ENCODE results near the gene CT45A7. TPM values are rescaled to one million over a fixed set of nuclear protein-coding genes. Genes with fewer than 3 reads are reported as not detected.
"Not testable (repeated sequence)": the region's sequence is repeated elsewhere in the genome, so short reads cannot be mapped to it uniquely, and the experiment has no call there.

CT45A7 gene
- total RNA-seq (ENCODE audit: low replicate concordance): not detected in 2 replicates

- not testable (repeated sequence) for DNase-seq (ENCODE audit: low read depth); H3K4me3 ChIP-seq (ENCODE audit: low read depth, low read length)
These were observed at the start of gene CT45A7 for GRCh38 chrX:135837180-135837579. Gene CT45A7, minus strand, starts transcription at chrX:135837280. Its CDS starts 3,747 bp downstream, at chrX:135833533.

- DNase-seq (ENCODE audit: low read depth); H3K4me3 ChIP-seq (ENCODE audit: low read depth, low read length): not testable (repeated sequence)
These were observed 45.7 kb upstream of the CT45A7 start for GRCh38 chrX:135882741-135883140.

GRCh38 chrX:135871712-135872111 lies 34.6 kb upstream of the CT45A7 start, which contains the start of gene CT45A9:
Gene CT45A9, minus strand, starts transcription at chrX:135871812. Its CDS starts 3,751 bp downstream, at chrX:135868061.
- DNase-seq (ENCODE audit: low read depth); H3K4me3 ChIP-seq (ENCODE audit: low read depth, low read length): not testable (repeated sequence)

GRCh38 chrX:135854438-135854837 lies 17.4 kb upstream of the CT45A7 start, which contains the start of gene CT45A8:
Gene CT45A8, minus strand, starts transcription at chrX:135854538. Its CDS starts 3,755 bp downstream, at chrX:135850783.
- H3K4me3 ChIP-seq (ENCODE audit: low read depth, low read length); DNase-seq (ENCODE audit: low read depth): not testable (repeated sequence)

- not testable (repeated sequence) for H3K4me3 ChIP-seq (ENCODE audit: low read depth, low read length); DNase-seq (ENCODE audit: low read depth)
These were observed 17.2 kb downstream of the CT45A7 start, which contains the start of gene CT45A2 for GRCh38 chrX:135819912-135820311. Gene CT45A2, minus strand, starts transcription at chrX:135820012. Its CDS starts 3,747 bp downstream, at chrX:135816265.

GRCh38 chrX:135802687-135803086 lies 34.4 kb downstream of the CT45A7 start, which contains the start of gene CT45A6:
Gene CT45A6, minus strand, starts transcription at chrX:135802787. Its CDS starts 3,794 bp downstream, at chrX:135798993.
- not testable (repeated sequence) for H3K4me3 ChIP-seq (ENCODE audit: low read depth, low read length)

GRCh38 chrX:135785403-135785802 lies 51.7 kb downstream of the CT45A7 start, which contains the start of gene CT45A5:
Gene CT45A5, minus strand, starts transcription at chrX:135785503. Its CDS starts 3,774 bp downstream, at chrX:135781729.
- not testable (repeated sequence) for H3K4me3 ChIP-seq (ENCODE audit: low read depth, low read length); DNase-seq (ENCODE audit: low read depth)

More at GRCh38 chrX:135802687-135803086, 34.4 kb downstream of the CT45A7 start, which contains the start of gene CT45A6:
- DNase-seq (ENCODE audit: low read depth): not testable (repeated sequence)

Other genes starting within 250 kb of the CT45A7 start
- gene CT45A1, start 123.6 kb downstream of the CT45A7 start, total RNA-seq (ENCODE audit: low replicate concordance): not detected in 2 replicates
- not detected in 2 replicates for gene CT45A3, start 69.1 kb downstream of the CT45A7 start, total RNA-seq (ENCODE audit: low replicate concordance)
- not detected in 2 replicates for gene CT45A5, start 51.8 kb downstream of the CT45A7 start, total RNA-seq (ENCODE audit: low replicate concordance)
- gene CT45A6, start 34.5 kb downstream of the CT45A7 start, total RNA-seq (ENCODE audit: low replicate concordance): not detected in 2 replicates
- not detected in 2 replicates for gene CT45A2, start 17.3 kb downstream of the CT45A7 start, total RNA-seq (ENCODE audit: low replicate concordance)
- gene CT45A8, start 17.3 kb upstream of the CT45A7 start, total RNA-seq (ENCODE audit: low replicate concordance): not detected in 2 replicates
- not detected in 2 replicates for gene CT45A9, start 34.5 kb upstream of the CT45A7 start, total RNA-seq (ENCODE audit: low replicate concordance)
- gene CT45A10, start 56.2 kb upstream of the CT45A7 start, total RNA-seq (ENCODE audit: low replicate concordance): not detected in 2 replicates
- gene SAGE1, start 56.4 kb upstream of the CT45A7 start, total RNA-seq (ENCODE audit: low replicate concordance): not detected in 2 replicates
- gene MMGT1, start 136.7 kb upstream of the CT45A7 start, total RNA-seq (ENCODE audit: low replicate concordance): 15.5 and 40.2 TPM in 2 replicates
- gene SLC9A6, start 148.2 kb upstream of the CT45A7 start, total RNA-seq (ENCODE audit: low replicate concordance): 18.6 and 26.3 TPM in 2 replicates